Muscle of back (tissue), 11 donors: ENCODE measurements around the gene MAPKBP1. TPM values are rescaled to one million over a fixed set of nuclear protein-coding genes. Genes with fewer than 3 reads are reported as not detected.
"Not testable (repeated sequence)": the region's sequence is repeated elsewhere in the genome, so short reads cannot be mapped to it uniquely, and the experiment has no call there.

ENCODE experiments used
- DNase-seq, 3 donors: peaks; one replicate each; pipeline versions ENCODE4 v3.0.0 to v3.0.0-alpha.2; 2013
- polyA plus RNA-seq, 10 donors: library from polyadenylated mRNA; unstranded; fragments of 120-200 nt; gene quantifications; one replicate each; pipeline ENCODE4 v1.2.1, GENCODE V29; 2013; ENCODE audit not compliant: insufficient read length in 10 of 10

MAPKBP1 gene
- polyA plus RNA-seq, 10 donors = 7.2 to 14.6 (median 10.7) TPM

GRCh38 chr15:41827290-41827879 is 53.1 kb downstream of the MAPKBP1 start:
- no peak for DNase-seq

- peak; percentile 85 to 96 (median 92) for DNase-seq
These were observed 53.9 kb downstream of the MAPKBP1 start, which contains the start of gene JMJD7 for GRCh38 chr15:41827880-41828806. JMJD7 (plus strand) TSS chr15:41828092; CDS start chr15:41828125, 33 bp downstream.

- no peak for DNase-seq
These were observed 54.5 kb downstream of the MAPKBP1 start for GRCh38 chr15:41828807-41829141.

GRCh38 chr15:41829959-41830646 is 55.8 kb downstream of the MAPKBP1 start:
- no peak for DNase-seq

DNA sequence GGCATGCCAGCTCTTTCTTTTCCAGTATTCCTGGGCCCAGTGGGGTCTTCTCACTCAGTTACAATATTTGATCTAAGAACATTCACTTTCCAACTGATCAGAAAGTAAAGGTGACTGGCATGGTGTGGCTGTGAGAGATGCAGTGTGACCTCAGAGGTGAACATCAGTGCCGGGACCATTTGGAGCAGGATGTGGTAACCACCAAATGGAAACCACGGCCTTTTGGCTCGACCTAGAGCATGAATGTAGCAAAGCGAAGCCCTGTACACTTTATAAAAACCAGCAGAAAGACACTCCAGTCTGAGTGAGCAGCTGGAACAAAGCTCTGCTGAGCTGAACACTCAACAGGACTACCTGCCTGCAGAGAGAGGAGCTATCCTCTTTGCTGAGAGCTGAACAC is 57.0 kb downstream of the MAPKBP1 start:
- DNase-seq = not testable (repeated sequence)

- DNase-seq = no peak
These were observed 57.9 kb downstream of the MAPKBP1 start for GRCh38 chr15:41832208-41832607.

GRCh38 chr15:41832875-41833274 is 58.6 kb downstream of the MAPKBP1 start:
- DNase-seq = no peak

DNA sequence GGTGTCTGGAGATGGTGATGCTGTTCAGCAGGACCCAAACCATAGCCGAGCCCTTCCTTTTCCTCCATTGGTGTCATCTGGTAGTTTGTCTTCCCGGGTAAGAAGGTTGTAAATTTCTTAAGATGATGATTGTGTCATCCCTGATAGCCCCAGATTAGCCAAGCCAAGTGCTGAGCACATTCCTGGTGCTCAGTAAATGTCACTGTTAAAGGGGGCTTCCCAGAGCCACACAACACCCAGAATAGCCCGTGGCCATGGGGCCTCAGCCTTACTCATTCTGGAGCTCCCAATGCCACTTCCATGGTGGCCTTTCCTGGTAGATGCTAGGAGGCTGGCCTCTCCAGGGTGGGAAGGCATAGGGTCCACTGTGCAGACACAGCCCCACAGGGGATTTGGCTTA is 59.8 kb downstream of the MAPKBP1 start:
- no peak for DNase-seq

GRCh38 chr15:41836073-41836472 is 61.8 kb downstream of the MAPKBP1 start:
- DNase-seq = no peak

- DNase-seq = no peak
These were observed 62.6 kb downstream of the MAPKBP1 start for GRCh38 chr15:41836713-41837454.

- DNase-seq = peak in 2 of 3 donors; percentile 32 to 47
These were observed 64.2 kb downstream of the MAPKBP1 start, which contains the start of gene PLA2G4B for GRCh38 chr15:41838400-41838897. PLA2G4B (plus strand) TSS chr15:41838847; CDS start chr15:41838914, 67 bp downstream.

- DNase-seq = no peak
These were observed 65.7 kb downstream of the MAPKBP1 start for GRCh38 chr15:41839781-41840491.

DNA sequence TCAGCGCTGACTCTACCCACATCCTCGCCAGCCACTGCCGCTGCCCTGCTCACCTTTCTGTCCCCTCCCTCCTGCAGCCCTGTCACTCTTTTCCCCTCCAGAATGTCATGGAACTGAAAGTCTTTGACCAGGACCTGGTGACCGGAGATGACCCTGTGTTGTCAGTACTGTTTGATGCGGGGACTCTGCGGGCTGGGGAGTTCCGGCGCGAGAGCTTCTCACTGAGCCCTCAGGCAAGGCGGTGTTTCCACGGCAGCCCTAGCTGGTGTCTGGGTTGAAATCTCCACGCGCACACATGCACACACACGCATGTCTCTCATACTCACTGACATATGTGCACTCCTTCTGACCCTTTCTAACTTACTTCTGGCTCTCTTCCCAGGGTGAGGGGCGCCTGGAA is 66.4 kb downstream of the MAPKBP1 start:
- no peak for DNase-seq

GRCh38 chr15:41841131-41841530 is 66.8 kb downstream of the MAPKBP1 start:
- no peak for DNase-seq

DNA sequence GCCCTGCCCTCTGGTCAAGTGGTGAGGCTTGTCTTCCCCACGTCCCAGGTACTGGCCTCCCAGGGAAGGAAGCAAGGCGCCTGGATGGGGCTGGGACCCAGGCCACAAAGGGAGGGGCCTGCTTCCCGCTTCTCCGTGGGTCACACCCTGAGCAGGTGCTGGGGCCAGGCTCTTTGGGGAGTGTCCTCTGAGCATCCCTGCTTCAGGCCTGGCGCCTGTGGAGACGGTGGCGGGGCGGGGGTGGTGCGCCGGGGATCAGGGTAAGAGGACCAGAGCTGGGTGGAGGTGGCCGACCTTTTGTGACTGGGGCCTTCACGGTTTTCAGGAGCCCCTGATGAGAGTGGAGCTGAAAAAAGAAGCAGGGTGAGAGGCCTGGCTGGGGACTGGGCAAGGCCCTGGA is 67.9 kb downstream of the MAPKBP1 start:
- no peak for DNase-seq

- no peak for DNase-seq
These were observed 69.3 kb downstream of the MAPKBP1 start for GRCh38 chr15:41843571-41843970.

GRCh38 chr15:41844814-41845213 is 70.5 kb downstream of the MAPKBP1 start:
- no peak for DNase-seq

- DNase-seq = no peak
These were observed 72.9 kb downstream of the MAPKBP1 start for GRCh38 chr15:41847206-41847605.

DNA sequence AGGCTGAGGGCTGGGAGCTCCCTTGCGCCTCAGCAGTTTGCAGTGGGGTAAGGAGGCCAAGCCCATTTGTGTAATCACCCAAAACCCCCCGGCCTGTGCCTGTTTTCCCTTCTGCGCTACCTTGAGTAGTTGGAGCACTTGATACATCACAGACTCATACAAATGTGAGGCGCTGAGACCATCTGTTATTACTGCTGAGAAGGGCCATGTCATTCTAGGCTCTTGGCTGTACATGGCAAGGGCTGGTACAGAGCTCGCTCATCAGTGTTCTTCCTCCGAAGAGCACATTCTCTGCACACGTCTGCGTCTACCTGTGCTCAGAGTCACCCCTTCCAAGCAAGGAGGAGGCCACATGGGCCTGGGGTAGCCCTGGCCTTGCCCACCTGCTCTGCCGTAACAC is 73.7 kb downstream of the MAPKBP1 start:
- DNase-seq = no peak

- DNase-seq = no peak
These were observed 74.3 kb downstream of the MAPKBP1 start for GRCh38 chr15:41848631-41849030.

DNA sequence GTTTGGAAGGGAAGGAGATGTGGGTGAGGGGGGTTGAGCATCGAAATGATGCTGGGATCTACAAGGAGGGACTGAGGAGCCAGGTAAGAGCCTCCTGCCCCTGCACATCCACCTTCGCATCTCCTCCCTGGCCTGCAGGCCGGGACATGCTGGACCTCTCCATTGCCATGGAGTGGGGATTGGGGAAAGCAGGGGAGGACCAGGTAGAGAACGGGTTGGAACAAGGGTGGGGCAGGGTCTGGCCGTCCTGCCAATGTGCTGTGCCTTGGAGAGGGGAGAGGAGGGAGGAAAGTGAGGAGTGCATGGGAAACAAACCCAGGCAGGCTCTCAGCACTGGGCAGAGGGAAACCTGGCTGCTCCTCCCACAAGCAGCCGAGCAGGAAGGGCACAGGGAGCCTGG is 74.9 kb downstream of the MAPKBP1 start:
- no peak for DNase-seq
